GM19324 (cell line): ENCODE measurements around the gene ARAP1.
"Not testable (repeated sequence)": the region's sequence is repeated elsewhere in the genome, so short reads cannot be mapped to it uniquely, and the experiment has no call there.

Experiments
- ATAC-seq: cut with Tn5 transposase; IDR thresholded peaks from one replicate; pipeline ENCODE4 v1.9.1; 2021; ENCODE audit warnings: mild to moderate bottlenecking, moderate library complexity; ENCODE audit not compliant: unreplicated experiment, low FRiP score

ARAP1 gene

GRCh38 chr11:72752088-72752914, at the start of gene ARAP1:
Gene ARAP1, minus strand, starts transcription at chr11:72752408. Its CDS starts 25,280 bp downstream, at chr11:72727128.
- peak; percentile 58 for ATAC-seq

DNA sequence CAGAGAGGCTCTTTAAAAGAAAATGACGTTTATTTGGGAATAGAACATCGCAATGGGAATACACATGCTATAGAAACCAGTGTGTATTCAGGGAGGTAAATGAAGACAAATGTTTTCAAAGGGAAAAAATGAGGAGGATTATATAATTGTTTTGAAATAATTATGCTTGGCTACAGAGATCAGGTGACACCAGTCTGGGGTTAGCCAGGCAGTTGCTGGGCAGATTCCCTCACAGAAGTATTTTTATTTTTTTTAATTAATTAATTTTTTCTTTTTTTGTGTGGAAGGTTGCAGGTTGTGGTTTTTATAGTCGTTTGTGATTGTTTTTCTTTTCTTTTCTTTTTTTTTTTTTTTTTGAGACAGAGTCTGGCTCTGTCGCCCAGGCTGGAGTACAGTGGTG, 47.2 kb upstream of the ARAP1 start:
- ATAC-seq, result no peak

DNA sequence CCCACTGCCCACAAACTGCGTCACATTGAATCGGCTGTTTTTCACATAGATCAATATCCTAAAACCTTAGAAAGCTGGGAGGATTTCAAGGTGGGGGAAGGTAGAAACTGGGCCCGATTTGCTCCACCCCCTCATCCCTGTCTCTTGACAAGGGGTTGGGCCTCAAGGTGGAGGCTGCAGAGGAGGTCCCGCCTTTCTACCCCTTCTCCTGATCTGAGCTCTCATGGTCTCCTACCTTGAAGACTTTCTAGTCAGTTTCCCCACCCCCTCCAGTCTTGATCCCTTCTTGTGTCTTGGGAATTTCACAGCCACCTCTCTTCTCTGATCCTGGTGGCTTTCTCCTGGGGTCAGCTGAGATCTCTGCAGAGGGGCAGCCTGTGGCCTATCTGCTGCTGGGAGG, 46.2 kb upstream of the ARAP1 start:
- no peak for ATAC-seq

DNA sequence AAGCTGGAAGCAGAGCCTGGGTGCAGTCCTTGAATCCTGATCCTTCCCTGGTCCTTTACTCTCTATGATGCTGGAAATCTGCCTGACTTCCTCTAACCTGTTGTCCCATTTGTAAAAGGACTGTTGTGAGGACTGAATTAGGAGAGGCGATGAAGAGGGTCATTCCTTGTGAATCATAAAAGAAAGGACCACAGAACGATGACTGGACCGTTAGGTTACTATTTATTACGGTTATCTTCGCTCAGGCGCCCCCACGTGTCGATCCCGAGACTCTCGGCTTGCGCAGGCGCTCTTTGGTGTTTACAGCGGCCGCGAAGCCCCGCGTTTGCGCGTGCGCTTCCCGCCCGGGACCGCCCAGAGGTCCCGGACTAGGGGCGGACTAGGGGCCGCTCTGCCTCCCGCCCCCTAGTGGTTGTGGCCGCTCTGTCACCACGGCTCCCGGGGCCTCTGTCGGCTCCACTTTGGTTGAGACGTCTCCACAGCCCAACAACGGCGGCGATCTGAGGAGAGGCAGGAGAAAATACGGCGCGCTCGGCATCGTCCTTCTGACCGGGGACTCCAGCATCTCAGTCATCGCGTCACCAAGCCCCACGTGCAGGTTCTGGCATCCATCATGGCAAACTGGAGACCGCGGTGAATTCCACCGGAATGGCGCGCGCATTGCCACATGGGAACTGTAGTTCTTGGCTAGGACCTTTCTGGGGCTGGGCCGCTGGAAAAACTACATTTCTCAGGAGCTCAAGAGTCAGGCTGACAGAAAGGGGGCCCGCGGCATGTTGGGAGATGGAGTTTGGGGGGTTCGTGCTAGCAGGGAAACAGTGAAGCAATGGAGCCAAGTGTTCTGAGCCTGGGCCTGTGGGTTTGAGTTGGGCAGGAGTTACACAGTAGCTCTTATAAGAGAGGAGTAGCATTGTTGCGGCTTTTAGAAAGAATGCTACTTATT, 41.5 kb upstream of the ARAP1 start, which contains the start of gene STARD10:
Gene STARD10 (minus strand): TSS at position 623 of the 943 bp plus-strand sequence. CDS start 12,866 bp downstream, outside the sequence.
- ATAC-seq, result peak; percentile 92

- no peak for ATAC-seq
Measured at GRCh38 chr11:72793076-72793424, 40.8 kb upstream of the ARAP1 start.

GRCh38 chr11:72792437-72793021, 40.3 kb upstream of the ARAP1 start:
- no peak for ATAC-seq

DNA sequence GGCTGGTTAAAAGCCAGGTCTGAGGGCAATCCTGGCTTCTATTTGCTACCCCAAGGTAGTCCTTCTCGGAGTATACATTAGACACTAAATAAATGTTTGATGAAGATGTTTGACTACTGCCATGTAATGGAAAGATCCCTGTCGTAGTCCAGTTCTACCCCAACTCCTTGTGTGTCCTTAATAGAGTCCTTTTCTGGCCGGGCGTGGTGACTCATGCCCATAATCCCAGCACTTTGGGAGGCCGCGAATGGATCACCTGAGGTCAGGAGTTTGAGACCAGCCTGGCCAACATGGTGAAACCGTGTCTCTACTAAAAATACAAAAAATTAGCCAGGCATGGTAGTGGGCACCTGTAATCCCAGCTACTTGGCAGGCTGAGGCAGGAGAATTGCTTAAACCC, 39.0 kb upstream of the ARAP1 start:
- not testable (repeated sequence) for ATAC-seq

DNA sequence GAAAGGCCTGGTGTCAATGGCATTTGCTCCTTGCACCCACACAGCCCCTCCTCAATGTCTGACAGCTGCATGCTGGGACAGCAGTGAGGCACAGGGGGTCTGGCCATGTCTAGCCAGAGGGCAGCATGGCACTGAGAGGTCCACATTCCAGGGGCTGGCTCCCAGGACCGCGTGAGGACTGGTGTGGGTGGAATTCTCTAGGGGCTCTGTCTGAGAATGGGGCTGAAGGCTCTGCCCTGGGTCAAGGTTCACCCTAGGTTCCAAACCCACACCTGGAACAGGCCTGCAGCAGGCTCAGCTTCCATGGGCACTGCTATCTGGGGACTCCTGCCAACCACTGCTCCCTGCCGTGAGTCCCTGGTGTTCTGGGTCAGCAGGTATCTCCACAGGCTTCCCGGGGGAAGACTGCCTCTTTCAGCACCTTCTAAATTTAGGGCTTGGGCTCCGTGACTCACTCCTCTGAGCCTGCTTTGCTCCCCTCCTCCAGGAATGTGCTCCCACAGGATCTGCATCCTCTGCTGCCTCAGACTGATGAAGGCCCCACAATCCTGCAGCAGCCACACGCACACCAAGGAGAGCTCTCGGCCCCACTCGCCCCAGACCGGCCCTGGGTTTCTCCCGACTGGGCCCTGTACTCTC, 37.4 kb upstream of the ARAP1 start:
- ATAC-seq, result no peak

- no peak for ATAC-seq
Measured at GRCh38 chr11:72788241-72788640, 36.0 kb upstream of the ARAP1 start.

- no peak for ATAC-seq
Measured at GRCh38 chr11:72787216-72788104, 35.3 kb upstream of the ARAP1 start.

DNA sequence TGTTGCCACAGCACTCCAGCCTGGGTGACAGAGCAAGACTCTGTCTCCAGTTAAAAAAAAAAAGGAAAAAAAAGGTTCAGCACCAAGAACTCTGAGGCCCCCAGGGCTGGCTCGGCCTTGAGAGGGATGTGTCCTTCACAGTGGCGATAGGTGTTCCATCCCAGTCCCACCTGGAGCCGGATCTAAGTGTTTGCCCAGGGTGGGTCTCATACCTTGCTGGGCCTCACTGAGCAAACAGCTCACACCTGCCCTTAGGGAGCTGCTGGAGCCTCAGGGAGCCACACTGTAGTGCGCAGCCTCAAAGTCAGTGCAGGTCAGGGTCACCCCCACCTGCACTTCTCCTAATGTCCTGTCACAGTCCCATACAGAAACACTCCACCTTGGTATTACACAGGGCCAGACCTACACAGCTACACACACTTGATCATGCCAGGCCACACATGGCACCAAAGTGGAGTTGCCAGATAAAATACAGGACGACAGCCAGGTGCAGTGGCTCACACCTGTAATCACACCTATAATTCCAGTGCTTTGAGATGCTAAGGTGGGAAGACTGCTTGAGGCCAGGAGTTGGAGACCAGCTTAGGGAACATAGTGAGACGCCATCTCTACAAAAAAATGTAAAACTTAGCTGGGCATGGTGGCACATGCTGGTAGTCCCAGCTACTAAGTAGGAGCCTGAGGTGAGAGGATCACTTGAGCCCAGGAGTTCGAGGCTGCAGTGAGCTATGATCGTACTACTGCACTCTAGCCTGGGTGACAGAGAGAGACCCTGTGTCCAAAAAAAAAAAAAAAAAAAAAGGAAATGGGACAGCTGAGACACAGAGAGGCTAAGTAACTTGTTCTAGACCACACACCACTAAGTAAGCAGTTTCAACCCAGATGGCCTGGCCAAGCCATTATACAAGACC, 34.4 kb upstream of the ARAP1 start:
- ATAC-seq, result no peak

GRCh38 chr11:72784662-72785061, 32.5 kb upstream of the ARAP1 start:
- no peak for ATAC-seq

GRCh38 chr11:72783144-72783905, 31.1 kb upstream of the ARAP1 start:
- ATAC-seq, result no peak

DNA sequence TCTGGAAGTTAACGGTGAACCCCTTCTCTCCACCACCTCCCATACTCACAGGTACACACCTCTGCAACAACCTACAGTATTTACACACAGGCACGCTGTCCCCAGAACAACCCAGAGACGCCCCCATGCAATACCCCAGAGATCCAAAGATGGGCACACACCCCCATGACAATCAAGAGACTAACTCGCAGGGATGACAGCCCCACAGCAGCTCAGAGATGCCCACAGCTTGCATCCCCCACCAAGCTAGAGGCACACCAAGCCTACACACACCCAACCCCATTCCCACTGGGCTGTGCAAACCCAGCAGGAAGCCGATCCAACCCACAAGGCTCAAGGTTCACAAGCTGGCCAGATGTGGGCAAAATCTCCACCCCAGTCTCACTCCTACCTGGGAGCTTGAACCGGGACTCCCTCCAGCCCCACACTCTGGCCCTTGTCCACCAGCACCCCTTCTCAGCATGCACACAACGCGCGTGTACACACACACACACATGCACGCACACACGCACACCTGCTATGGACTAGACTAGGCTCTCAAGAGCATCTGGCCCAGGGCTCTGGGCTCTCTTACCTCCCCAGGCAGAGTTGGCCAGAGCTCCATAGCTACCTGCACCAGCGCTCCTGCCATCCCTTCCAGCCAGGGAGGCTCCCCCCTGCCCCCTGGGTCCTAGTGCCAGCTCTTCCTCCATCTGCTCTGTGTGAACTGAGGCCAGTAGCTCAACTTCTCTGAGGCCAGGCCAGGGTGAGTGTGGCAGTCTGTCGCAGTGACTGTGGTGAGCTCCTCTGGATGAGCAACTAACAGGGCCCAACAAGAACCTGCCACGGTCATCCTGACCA, 30.1 kb upstream of the ARAP1 start:
- ATAC-seq, result peak; percentile 9

GRCh38 chr11:72781313-72782080, 29.3 kb upstream of the ARAP1 start:
- peak; percentile 42 for ATAC-seq

DNA sequence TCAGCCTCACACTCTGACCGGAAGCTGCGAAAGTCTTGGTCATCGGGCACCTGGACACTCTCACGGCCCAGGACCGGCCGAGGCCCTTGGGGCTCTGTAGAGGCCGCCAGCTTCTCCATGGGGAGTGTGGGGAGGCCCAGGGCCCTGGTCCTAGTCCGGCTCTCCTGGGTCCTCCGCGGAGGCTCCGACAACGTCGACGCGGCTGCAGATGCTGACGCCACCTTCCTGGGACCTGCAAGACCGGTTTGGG, 28.8 kb upstream of the ARAP1 start:
- no peak for ATAC-seq
